Thymus (tissue), 11 donors: ENCODE measurements around the gene MTCH1. TPM values are rescaled to one million over a fixed set of nuclear protein-coding genes. Genes with fewer than 3 reads are reported as not detected.

Experiments used
- DNase-seq, 9 donors: peaks; one replicate each; pipeline ENCODE4 v3.0.0-alpha.2; 2013; ENCODE audit warnings: low spot score in 9 of 9, low read depth in 6 of 9, missing footprints in 1 of 9
- H3K27ac ChIP-seq, 2 donors: one replicate each; pipeline ENCODE4 v1.5.1; 2013; ENCODE audit warnings: control low read depth in 1 of 2, low read depth in 1 of 2, low read length in 1 of 2, mild to moderate bottlenecking in 1 of 2, moderate library complexity in 1 of 2
- H3K27me3 ChIP-seq, 2 donors: one replicate each; pipeline ENCODE4 v1.5.1; 2013; ENCODE audit warnings: low read length in 1 of 2; ENCODE audit not compliant: control insufficient read depth in 2 of 2, insufficient read depth in 1 of 2
- H3K36me3 ChIP-seq, 2 donors: one replicate each; pipeline ENCODE4 v1.5.1; 2013; ENCODE audit warnings: low read length in 1 of 2, mild to moderate bottlenecking in 1 of 2, moderate library complexity in 1 of 2; ENCODE audit not compliant: control insufficient read depth in 2 of 2, insufficient read depth in 2 of 2
- H3K4me1 ChIP-seq, 2 donors: one replicate each; pipeline ENCODE4 v1.5.1; 2013; ENCODE audit warnings: low read length in 2 of 2; ENCODE audit not compliant: control insufficient read depth in 2 of 2, insufficient read depth in 2 of 2
- H3K4me3 ChIP-seq, 2 donors: one replicate each; pipeline ENCODE4 v1.5.1; 2013; ENCODE audit warnings: low read length in 2 of 2, control low read depth in 1 of 2, mild to moderate bottlenecking in 1 of 2
- H3K9me3 ChIP-seq, 2 donors: one replicate each; pipeline ENCODE4 v1.5.1; 2013; ENCODE audit warnings: low read length in 1 of 2, mild to moderate bottlenecking in 1 of 2; ENCODE audit not compliant: control insufficient read depth in 2 of 2, insufficient read depth in 1 of 2
- WGBS: extraction: QIAGEN DNeasy Blood & Tissue Kit; methylation state at CpG from one replicate; pipeline ENCODE4 v1.1.7; 2013; 5-methylcytosine and 5-hydroxymethylcytosine counted together
- polyA plus RNA-seq: library from polyadenylated mRNA; stranded (reverse); fragments of 200-250 nt; gene quantifications from one replicate; pipeline ENCODE4 v1.2.3, GENCODE V29; 2013
- total RNA-seq: library from RNA; stranded (reverse); fragments of 120-200 nt; gene quantifications from one replicate; pipeline ENCODE4 v1.2.4, GENCODE V29; 2013
- donor health status: healthy.

MTCH1 gene
- total and polyA plus RNA-seq, 2 donors, result 110 to 152 TPM

GRCh38 chr6:37027811-37028469 is 41.9 kb upstream of the MTCH1 start:
- Histone ChIP-seq H3K4me1 (peaks cover 0 to 13% of the 10 kb centered on the region in 2 donors), H3K27ac (no peak overlapping the region), H3K36me3 (no peaks in the 10 kb centered on the region), H3K9me3 (no peaks in the 10 kb centered on the region), H3K27me3 (no peaks in the 10 kb centered on the region), H3K4me3 (no peak overlapping the region)
- DNase-seq, result no peak
- 98% methylated on average over 17 of the region's 17 CpGs for WGBS

GRCh38 chr6:37027036-37027720 is 41.2 kb upstream of the MTCH1 start:
- WGBS, result 95% methylated on average over 15 of the region's 15 CpGs
- DNase-seq, result no peak
- no peaks in the 10 kb centered on the region for H3K9me3 ChIP-seq
- no peaks in the 10 kb centered on the region for H3K36me3 ChIP-seq
- H3K27ac ChIP-seq, result no peak overlapping the region
- no peak overlapping the region for H3K4me3 ChIP-seq
- H3K4me1 ChIP-seq, result peaks cover 0 to 16% of the 10 kb centered on the region in 2 donors
- no peaks in the 10 kb centered on the region for H3K27me3 ChIP-seq

GRCh38 chr6:37025621-37026466 is 39.8 kb upstream of the MTCH1 start:
- Histone ChIP-seq H3K27ac (no peak overlapping the region), H3K9me3 (no peaks in the 10 kb centered on the region), H3K27me3 (no peaks in the 10 kb centered on the region), H3K36me3 (no peaks in the 10 kb centered on the region), H3K4me1 (peaks cover 5 to 26% of the 10 kb centered on the region in 2 donors), H3K4me3 (no peak overlapping the region)
- DNase-seq, result no peak
- 95% methylated on average over 24 of the region's 24 CpGs for WGBS

- no peak overlapping the region for H3K27ac ChIP-seq
- no peaks in the 10 kb centered on the region for H3K27me3 ChIP-seq
- peaks cover 5 to 26% of the 10 kb centered on the region in 2 donors for H3K4me1 ChIP-seq
- H3K9me3 ChIP-seq, result no peaks in the 10 kb centered on the region
- no peaks in the 10 kb centered on the region for H3K36me3 ChIP-seq
- 95% methylated on average over 15 of the region's 15 CpGs for WGBS
- no peak overlapping the region for H3K4me3 ChIP-seq
- DNase-seq, result no peak
Measured at GRCh38 chr6:37024656-37025337, 38.8 kb upstream of the MTCH1 start.

- H3K4me1 ChIP-seq, result peaks cover 5 to 45% of the 10 kb centered on the region in 2 donors
- no peaks in the 10 kb centered on the region for H3K9me3 ChIP-seq
- no peak overlapping the region for H3K4me3 ChIP-seq
- H3K36me3 ChIP-seq, result no peaks in the 10 kb centered on the region
- H3K27ac ChIP-seq, result no peak overlapping the region
- H3K27me3 ChIP-seq, result no peaks in the 10 kb centered on the region
- DNase-seq, result no peak
- 98% methylated on average over 17 of the region's 17 CpGs for WGBS
Measured at GRCh38 chr6:37022135-37022863, 36.3 kb upstream of the MTCH1 start.

GRCh38 chr6:37021356-37022129 is 35.5 kb upstream of the MTCH1 start:
- Histone ChIP-seq H3K27ac (no peak overlapping the region), H3K27me3 (no peaks in the 10 kb centered on the region), H3K36me3 (no peaks in the 10 kb centered on the region), H3K9me3 (no peaks in the 10 kb centered on the region), H3K4me1 (peaks cover 5 to 47% of the 10 kb centered on the region in 2 donors), H3K4me3 (no peak overlapping the region)
- peak; percentile 36 to 83 (median 58) for DNase-seq
- 68% methylated on average over 14 of the region's 14 CpGs for WGBS

GRCh38 chr6:37020812-37021211 is 34.8 kb upstream of the MTCH1 start:
- Histone ChIP-seq H3K9me3 (no peaks in the 10 kb centered on the region), H3K4me3 (no peak overlapping the region), H3K27ac (no peak overlapping the region), H3K4me1 (peaks cover 5 to 40% of the 10 kb centered on the region in 2 donors), H3K27me3 (no peaks in the 10 kb centered on the region), H3K36me3 (no peaks in the 10 kb centered on the region)
- DNase-seq, result no peak
- WGBS, result 97% methylated on average over 5 of the region's 5 CpGs

GRCh38 chr6:37020381-37020780 is 34.4 kb upstream of the MTCH1 start:
- Histone ChIP-seq H3K27me3 (no peaks in the 10 kb centered on the region), H3K36me3 (no peaks in the 10 kb centered on the region), H3K9me3 (no peaks in the 10 kb centered on the region), H3K4me1 (peaks cover 5 to 38% of the 10 kb centered on the region in 2 donors), H3K4me3 (no peak overlapping the region), H3K27ac (no peak overlapping the region)
- DNase-seq, result no peak
- WGBS, result 87% methylated on average over 12 of the region's 12 CpGs
